K562 (cell line): ENCODE data around the gene RUVBL1. TPM values are rescaled to one million over a fixed set of nuclear protein-coding genes. Genes with fewer than 3 reads are reported as not detected.

ENCODE experiments used
- ATF1 ChIP-seq, 2 experiments: fragments of 450-650 bp in 1 of 2; IDR thresholded peaks; 2 replicates each; pipeline ENCODE4 v1.6.1; 2016; ENCODE audit warnings: missing compliant biosample characterization in 1 of 2, missing genetic modification characterization in 1 of 2
- ATF7 ChIP-seq: fragments of 450-650 bp; IDR thresholded peaks from 2 replicates; pipeline ENCODE4 v1.7.1; 2014; ENCODE audit warnings: mild to moderate bottlenecking, moderate library complexity
- EHMT2 ChIP-seq: fragments of 450-650 bp; IDR thresholded peaks from 2 replicates; pipeline ENCODE4 v1.6.1; 2018; ENCODE audit warnings: antibody characterized with exemption
- HDAC6 ChIP-seq: IDR thresholded peaks from 2 replicates; pipeline ENCODE4 v1.6.1; 2012; ENCODE audit warnings: low read depth, mild to moderate bottlenecking, control low read depth, inconsistent platforms, low read length, moderate library complexity
- MEF2A ChIP-seq: IDR thresholded peaks from 2 replicates; pipeline ENCODE4 v1.6.1; 2011; ENCODE audit warnings: low read depth, mild to moderate bottlenecking, low read length, moderate library complexity; ENCODE audit not compliant: control insufficient read depth
- MTF1 ChIP-seq: fragments of 250-450 bp; sonication (Bioruptor Pico); IDR thresholded peaks from 2 replicates; pipeline ENCODE4 v1.9.0; 2021; ENCODE audit warnings: moderate library complexity, mild to moderate bottlenecking, inconsistent platforms, borderline replicate concordance
- NRF1 ChIP-seq, 2 experiments: fragments of 450-650 bp; IDR thresholded peaks in 1 of 2; conservative IDR thresholded peaks in 1 of 2; 2 replicates each; pipeline ENCODE4 v1.6.1; 2014; ENCODE audit warnings: mild to moderate bottlenecking in 2 of 2
- RBFOX2 ChIP-seq: fragments of 200-400 bp; formaldehyde crosslinking; IDR thresholded peaks from 2 replicates; pipeline ENCODE4 v1.6.1; 2017; ENCODE audit warnings: low read depth, mild to moderate bottlenecking, low read length, moderate library complexity
- RCOR1 ChIP-seq, 2 experiments: IDR thresholded peaks; 2 replicates each; pipeline ENCODE4 v1.6.1; 2012; ENCODE audit warnings: low read depth in 2 of 2, low read length in 2 of 2, borderline replicate concordance in 1 of 2, improper control_type of control experiment in 1 of 2
- RFX7 ChIP-seq: fragments of 250-450 bp; sonication (Bioruptor Pico); IDR thresholded peaks from 2 replicates; pipeline ENCODE4 v1.5.1; 2021; ENCODE audit warnings: mild to moderate bottlenecking
- RNF2 ChIP-seq: sonication (generic); IDR thresholded peaks from 2 replicates; pipeline ENCODE4 v1.6.1; 2016
- RUNX1 ChIP-seq: sonication (generic); IDR thresholded peaks from 2 replicates; pipeline ENCODE4 v1.6.1; 2016; ENCODE audit warnings: antibody characterized with exemption, low read depth
- SRSF7 ChIP-seq: fragments of 200-400 bp; formaldehyde crosslinking; optimal IDR thresholded peaks from 2 replicates; pipeline ENCODE3; 2017; ENCODE audit warnings: mild to moderate bottlenecking, low read depth, low read length
- ZNF24 ChIP-seq: fragments of 450-650 bp; IDR thresholded peaks from 2 replicates; pipeline ENCODE4 v1.6.1; 2016
- ZNF3 ChIP-seq: fragments of 250-450 bp; sonication (Bioruptor Pico); IDR thresholded peaks from 2 replicates; pipeline ENCODE4 v1.5.0; 2021; ENCODE audit warnings: mild to moderate bottlenecking, moderate library complexity
- ZNF551 ChIP-seq: fragments of 250-450 bp; sonication (Bioruptor Pico); IDR thresholded peaks from 2 replicates; pipeline ENCODE4 v1.5.0; 2021; ENCODE audit warnings: mild to moderate bottlenecking, moderate library complexity
- ZNF76 ChIP-seq: fragments of 250-450 bp; sonication (Bioruptor Pico); IDR thresholded peaks from 2 replicates; pipeline ENCODE4 v1.4.0; 2020; ENCODE audit warnings: mild to moderate bottlenecking, moderate library complexity, borderline replicate concordance
- polyA plus RNA-seq, 8 experiments: library from polyadenylated mRNA; depleted of rRNA in 4 of 8; stranded (reverse) in 5 of 8; unstranded in 3 of 8; fragments of >200 nt; fragmentation: Nextera tagmentation in 2 of 8; fragmentation: Illumina TruSeq in 1 of 8; extraction: Ambion mirVana in 2 of 8; extraction: Trizol in 1 of 8; gene quantifications; 2 replicates each; pipeline versions ENCODE4 v1.2.1 to v1.2.3, GENCODE V29; 2011 to 2014; ENCODE audit warnings: inconsistent platforms in 1 of 8, missing spikeins in 1 of 8
- total RNA-seq, 7 experiments: library from RNA; depleted of rRNA in 6 of 7; stranded (reverse); fragments of >200 nt in 6 of 7; fragmentation: Illumina TruSeq in 2 of 7; extraction: Trizol in 2 of 7; gene quantifications; 2 replicates each; pipeline versions ENCODE4 v1.2.1 to v1.2.3, GENCODE V29; 2011 to 2021; ENCODE audit warnings: low replicate concordance in 1 of 7
- TF ChIP-seq, protein P1 (sequence below): fragments of 250-450 bp; sonication (Bioruptor Pico); IDR thresholded peaks from 2 replicates; pipeline ENCODE4 v1.5.1; 2021; ENCODE audit warnings: mild to moderate bottlenecking
- TF ChIP-seq, protein P2 (sequence below): sonication (generic); formaldehyde crosslinking; IDR thresholded peaks from 2 replicates; pipeline ENCODE4 v1.5.0; 2020; ENCODE audit warnings: missing genetic modification reagents
- TF ChIP-seq, protein P3 (sequence below): fragments of 450-650 bp; formaldehyde crosslinking; IDR thresholded peaks from 2 replicates; pipeline ENCODE4 v1.4.0; 2022; ENCODE audit warnings: missing genetic modification characterization
- TF ChIP-seq, protein P4 (sequence below): sonication (generic); formaldehyde crosslinking; IDR thresholded peaks from 2 replicates; pipeline ENCODE4 v1.8.0; 2023; ENCODE audit warnings: mild to moderate bottlenecking, missing genetic modification reagents
- TF ChIP-seq, protein P5 (sequence below): fragments of 450-650 bp; formaldehyde crosslinking; IDR thresholded peaks from 2 replicates; pipeline ENCODE4 v1.4.0; 2022; ENCODE audit warnings: missing genetic modification characterization

The RUVBL1 gene
- total and polyA plus RNA-seq, 9 of the 15 experiments (the other 6 are each of a cell fraction or from before 2014, with no cell fraction given), result 20.7 to 147 (median 113) TPM

DNA sequence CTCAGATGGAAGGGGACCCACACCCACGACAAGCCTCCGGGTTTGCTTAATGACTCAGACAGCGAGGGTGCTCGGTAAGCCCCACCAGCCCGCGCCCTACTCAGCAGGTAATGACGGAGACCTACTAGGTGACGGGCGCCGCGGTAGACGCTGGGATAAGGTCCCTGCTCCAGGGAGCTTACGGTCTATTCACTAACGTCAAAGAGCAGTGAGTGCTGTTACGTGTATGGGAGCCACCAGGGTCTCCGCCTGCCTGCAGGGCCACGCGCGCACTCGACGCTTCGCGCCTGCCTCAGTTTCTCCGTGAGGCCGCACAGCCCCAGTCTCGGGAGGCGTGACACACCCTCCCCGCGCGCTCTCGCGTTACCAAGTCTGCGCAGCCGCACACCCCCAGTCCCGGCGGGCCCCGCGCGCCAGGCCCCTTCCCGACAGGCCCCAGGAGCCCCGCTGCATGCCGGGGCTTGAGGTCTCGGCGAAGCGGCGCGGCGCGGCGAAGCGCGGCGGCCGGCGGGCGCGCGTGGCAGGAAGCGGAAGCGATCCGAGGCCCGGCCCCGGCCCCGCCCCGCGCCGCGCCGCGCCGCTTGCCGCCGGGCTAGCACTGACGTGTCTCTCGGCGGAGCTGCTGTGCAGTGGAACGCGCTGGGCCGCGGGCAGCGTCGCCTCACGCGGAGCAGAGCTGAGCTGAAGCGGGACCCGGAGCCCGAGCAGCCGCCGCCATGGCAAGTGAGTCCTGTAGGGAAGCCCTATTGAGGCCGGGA is 71.6 kb downstream of the RUVBL1 start, which contains the start of gene SEC61A1 (continued):
- TF ChIP-seq RCOR1 (IDR thresholded peaks at IDR 0.05; ENCODE audit: borderline replicate concordance in 1 of 2, low read depth in 2 of 2, low read length in 2 of 2), result no peak
- TF ChIP-seq, protein P1, sequence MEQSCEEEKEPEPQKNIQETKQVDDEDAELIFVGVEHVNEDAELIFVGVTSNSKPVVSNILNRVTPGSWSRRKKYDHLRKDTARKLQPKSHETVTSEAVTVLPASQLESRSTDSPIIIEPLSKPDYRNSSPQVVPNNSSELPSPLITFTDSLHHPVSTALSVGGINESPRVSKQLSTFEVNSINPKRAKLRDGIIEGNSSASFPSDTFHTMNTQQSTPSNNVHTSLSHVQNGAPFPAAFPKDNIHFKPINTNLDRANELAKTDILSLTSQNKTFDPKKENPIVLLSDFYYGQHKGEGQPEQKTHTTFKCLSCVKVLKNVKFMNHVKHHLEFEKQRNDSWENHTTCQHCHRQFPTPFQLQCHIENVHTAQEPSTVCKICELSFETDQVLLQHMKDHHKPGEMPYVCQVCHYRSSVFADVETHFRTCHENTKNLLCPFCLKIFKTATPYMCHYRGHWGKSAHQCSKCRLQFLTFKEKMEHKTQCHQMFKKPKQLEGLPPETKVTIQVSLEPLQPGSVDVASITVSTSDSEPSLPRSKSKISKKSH (CRISPR knock-in tag), result no peak
- TF ChIP-seq, protein P2, sequence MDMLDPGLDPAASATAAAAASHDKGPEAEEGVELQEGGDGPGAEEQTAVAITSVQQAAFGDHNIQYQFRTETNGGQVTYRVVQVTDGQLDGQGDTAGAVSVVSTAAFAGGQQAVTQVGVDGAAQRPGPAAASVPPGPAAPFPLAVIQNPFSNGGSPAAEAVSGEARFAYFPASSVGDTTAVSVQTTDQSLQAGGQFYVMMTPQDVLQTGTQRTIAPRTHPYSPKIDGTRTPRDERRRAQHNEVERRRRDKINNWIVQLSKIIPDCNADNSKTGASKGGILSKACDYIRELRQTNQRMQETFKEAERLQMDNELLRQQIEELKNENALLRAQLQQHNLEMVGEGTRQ (CRISPR knock-in tag), result no peak
- TF ChIP-seq RFX7 (CRISPR knock-in tag), result no peak
- TF ChIP-seq ATF1 (CRISPR knock-in tag; IDR thresholded peaks at IDR 0.05), result no peak
- 0 out of 2 replicates have a peak, but pooled peaks have one; percentile 42 for TF ChIP-seq ATF1 (tag; IDR thresholded peaks at IDR 0.05)
- TF ChIP-seq HDAC6, result no peak
- no peak for TF ChIP-seq ZNF551 (CRISPR knock-in tag)
- peak; percentile 97 for TF ChIP-seq RBFOX2
- TF ChIP-seq SRSF7, result no peak
- TF ChIP-seq, protein P3, sequence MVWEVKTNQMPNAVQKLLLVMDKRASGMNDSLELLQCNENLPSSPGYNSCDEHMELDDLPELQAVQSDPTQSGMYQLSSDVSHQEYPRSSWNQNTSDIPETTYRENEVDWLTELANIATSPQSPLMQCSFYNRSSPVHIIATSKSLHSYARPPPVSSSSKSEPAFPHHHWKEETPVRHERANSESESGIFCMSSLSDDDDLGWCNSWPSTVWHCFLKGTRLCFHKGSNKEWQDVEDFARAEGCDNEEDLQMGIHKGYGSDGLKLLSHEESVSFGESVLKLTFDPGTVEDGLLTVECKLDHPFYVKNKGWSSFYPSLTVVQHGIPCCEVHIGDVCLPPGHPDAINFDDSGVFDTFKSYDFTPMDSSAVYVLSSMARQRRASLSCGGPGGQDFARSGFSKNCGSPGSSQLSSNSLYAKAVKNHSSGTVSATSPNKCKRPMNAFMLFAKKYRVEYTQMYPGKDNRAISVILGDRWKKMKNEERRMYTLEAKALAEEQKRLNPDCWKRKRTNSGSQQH (CRISPR knock-in tag), result no peak
- TF ChIP-seq, protein P4, sequence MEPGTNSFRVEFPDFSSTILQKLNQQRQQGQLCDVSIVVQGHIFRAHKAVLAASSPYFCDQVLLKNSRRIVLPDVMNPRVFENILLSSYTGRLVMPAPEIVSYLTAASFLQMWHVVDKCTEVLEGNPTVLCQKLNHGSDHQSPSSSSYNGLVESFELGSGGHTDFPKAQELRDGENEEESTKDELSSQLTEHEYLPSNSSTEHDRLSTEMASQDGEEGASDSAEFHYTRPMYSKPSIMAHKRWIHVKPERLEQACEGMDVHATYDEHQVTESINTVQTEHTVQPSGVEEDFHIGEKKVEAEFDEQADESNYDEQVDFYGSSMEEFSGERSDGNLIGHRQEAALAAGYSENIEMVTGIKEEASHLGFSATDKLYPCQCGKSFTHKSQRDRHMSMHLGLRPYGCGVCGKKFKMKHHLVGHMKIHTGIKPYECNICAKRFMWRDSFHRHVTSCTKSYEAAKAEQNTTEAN (CRISPR knock-in tag), result no peak
- TF ChIP-seq MTF1 (CRISPR knock-in tag), result no peak
- peak; percentile 16; the same call in 1 of the 2 replicates for TF ChIP-seq RNF2
- TF ChIP-seq ATF7, result no peak
- TF ChIP-seq RUNX1, result no peak
- TF ChIP-seq ZNF76 (CRISPR knock-in tag), result no peak
- no peak for TF ChIP-seq ZNF3 (CRISPR knock-in tag)
- no peak for TF ChIP-seq MEF2A
- no peak for TF ChIP-seq ZNF24
- TF ChIP-seq EHMT2, result no peak
- peak; percentile 85 to 88 for TF ChIP-seq NRF1 (conservative IDR thresholded peaks at IDR 0.05 in 1 of 2, IDR thresholded peaks at IDR 0.05 in 1 of 2)
- TF ChIP-seq, protein P5, sequence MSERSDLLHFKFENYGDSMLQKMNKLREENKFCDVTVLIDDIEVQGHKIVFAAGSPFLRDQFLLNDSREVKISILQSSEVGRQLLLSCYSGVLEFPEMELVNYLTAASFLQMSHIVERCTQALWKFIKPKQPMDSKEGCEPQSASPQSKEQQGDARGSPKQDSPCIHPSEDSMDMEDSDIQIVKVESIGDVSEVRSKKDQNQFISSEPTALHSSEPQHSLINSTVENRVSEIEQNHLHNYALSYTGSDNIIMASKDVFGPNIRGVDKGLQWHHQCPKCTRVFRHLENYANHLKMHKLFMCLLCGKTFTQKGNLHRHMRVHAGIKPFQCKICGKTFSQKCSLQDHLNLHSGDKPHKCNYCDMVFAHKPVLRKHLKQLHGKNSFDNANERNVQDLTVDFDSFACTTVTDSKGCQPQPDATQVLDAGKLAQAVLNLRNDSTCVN, result no peak
